Gastrocnemius medialis (tissue), 4 donors: Measurements from ENCODE around the gene HAUS6.

ENCODE experiments used
- CTCF ChIP-seq, 5 experiments: fragments of 450-650 bp in 3 of 5; fragments of 200-600 bp in 2 of 5; sonication (generic) in 2 of 5; IDR thresholded peaks in 4 of 5; conservative IDR thresholded peaks in 1 of 5; 1 replicate in 4 of 5; 2 replicates in 1 of 5; pipeline ENCODE4 v1.5.1; 2016 to 2019; ENCODE audit warnings: antibody characterized with exemption in 5 of 5, mild to moderate bottlenecking in 3 of 5, moderate library complexity in 3 of 5
- POLR2A ChIP-seq, 2 donors: fragments of 450-650 bp; IDR thresholded peaks; one replicate each; pipeline ENCODE4 v1.6.1; 2017; ENCODE audit warnings: antibody characterized with exemption in 2 of 2, mild to moderate bottlenecking in 2 of 2, moderate library complexity in 2 of 2

GRCh38 chr9:19049917-19050636, 52.6 kb downstream of the HAUS6 start:
- TF ChIP-seq CTCF (IDR thresholded peaks at IDR 0.05 in 4 of 5, conservative IDR thresholded peaks at IDR 0.05 in 1 of 5) (no peak), POLR2A (IDR thresholded peaks at IDR 0.05) (no peak)
